IMR-90 (cell line): ENCODE measurements around the gene P4HA2. TPM values are rescaled to one million over a fixed set of nuclear protein-coding genes. Genes with fewer than 3 reads are reported as not detected.

ENCODE experiments used
- ATAC-seq: fragments of 200-7000 bp; cut with Tn5 transposase; 2 replicates; pipeline ENCODE4 v1.9.1; 2020; ENCODE audit warnings: low read depth, mild to moderate bottlenecking, moderate library complexity
- Bru-seq: library from RNA; stranded (reverse); fragments of 400-500 nt; gene quantifications from one replicate; lab custom pipeline; 2021; lab: Mats Ljungman, UMichigan
- BruChase-seq, 2 experiments: library from RNA; stranded (reverse); fragments of 400-500 nt; gene quantifications; one replicate each; lab custom pipeline; 2021; lab: Mats Ljungman, UMichigan
- BruUV-seq: library from RNA; stranded (reverse); fragments of 400-500 nt; replicated peaks from 2 replicates; lab custom pipeline; 2021; lab: Mats Ljungman, UMichigan
- CTCF ChIA-PET: fragments of 300-600 bp; formaldehyde crosslinking; extraction: SDS; loops from one replicate; lab custom pipeline; 2021; ENCODE audit warnings: antibody characterized with exemption; lab: Yijun Ruan, JAX
- POLR2A ChIA-PET: fragments of 300-600 bp; sonication (Branson Sonifier 250); formaldehyde crosslinking; loops from one replicate; lab custom pipeline; 2022; ENCODE audit warnings: antibody characterized with exemption; ENCODE audit not compliant: unreplicated experiment; lab: Charles Lee
- DNase-seq: peaks from one replicate; pipeline ENCODE4 v3.0.0; 2013
- H2AFZ ChIP-seq: replicated peaks from 2 replicates; pipeline ENCODE3; 2013; ENCODE audit warnings: low read length, mild to moderate bottlenecking; ENCODE audit not compliant: poor library complexity
- H2AK5ac ChIP-seq: 2 replicates; pipeline ENCODE4 v1.6.1; 2013; ENCODE audit warnings: low read depth, low read length, inconsistent platforms
- H2AK9ac ChIP-seq: replicated peaks from 2 replicates; pipeline ENCODE3; 2013; ENCODE audit warnings: mild to moderate bottlenecking, low read depth, low read length, moderate library complexity; ENCODE audit not compliant: poor library complexity
- H2BK120ac ChIP-seq: 2 replicates; pipeline ENCODE4 v1.6.1; 2013; ENCODE audit warnings: low read depth, low read length, inconsistent platforms
- H2BK15ac ChIP-seq: 3 replicates; pipeline ENCODE4 v1.6.1; 2013; ENCODE audit warnings: low read depth, low read length, inconsistent platforms
- H2BK20ac ChIP-seq: 2 replicates; pipeline ENCODE4 v1.6.1; 2013; ENCODE audit warnings: low read depth, mild to moderate bottlenecking, inconsistent platforms, low read length, moderate library complexity
- H2BK5ac ChIP-seq: 2 replicates; pipeline ENCODE4 v1.6.1; 2013; ENCODE audit warnings: mild to moderate bottlenecking, low read depth, low read length, inconsistent platforms; ENCODE audit not compliant: poor library complexity, severe bottlenecking
- H3K14ac ChIP-seq: replicated peaks from 2 replicates; pipeline ENCODE4 v1.6.1; 2013; ENCODE audit warnings: low read depth, low read length, inconsistent platforms
- H3K18ac ChIP-seq: 2 replicates; pipeline ENCODE4 v1.6.1; 2013; ENCODE audit warnings: low read depth, low read length, control low read depth
- H3K23ac ChIP-seq: 2 replicates; pipeline ENCODE4 v1.6.1; 2013; ENCODE audit warnings: low read depth, low read length, inconsistent platforms
- H3K27ac ChIP-seq: 2 replicates; pipeline ENCODE4 v1.5.1; 2013; ENCODE audit warnings: mild to moderate bottlenecking, control low read depth, low read length; ENCODE audit not compliant: insufficient read depth
- H3K27me3 ChIP-seq: 2 replicates; pipeline ENCODE4 v1.6.1; 2013; ENCODE audit warnings: low read length; ENCODE audit not compliant: control insufficient read depth, insufficient read depth
- H3K36me3 ChIP-seq: 2 replicates; pipeline ENCODE4 v1.6.1; 2013; ENCODE audit warnings: low read length, mixed read lengths; ENCODE audit not compliant: control insufficient read depth, insufficient read depth
- H3K4ac ChIP-seq: 2 replicates; pipeline ENCODE4 v1.6.1; 2013; ENCODE audit warnings: low read depth, low read length, inconsistent platforms
- H3K4me1 ChIP-seq: 2 replicates; pipeline ENCODE4 v1.6.1; 2013; ENCODE audit warnings: low read length, mixed read lengths; ENCODE audit not compliant: control insufficient read depth, insufficient read depth
- H3K4me2 ChIP-seq: 2 replicates; pipeline ENCODE4 v1.6.1; 2013; ENCODE audit warnings: low read depth, mild to moderate bottlenecking, control low read depth, low read length, moderate library complexity
- H3K4me3 ChIP-seq: 2 replicates; pipeline ENCODE4 v1.5.1; 2013; ENCODE audit warnings: low read depth, mild to moderate bottlenecking, control low read depth, low read length, moderate library complexity; ENCODE audit not compliant: insufficient read depth
- H3K56ac ChIP-seq: 2 replicates; pipeline ENCODE4 v1.6.1; 2013; ENCODE audit warnings: low read length, inconsistent platforms; ENCODE audit not compliant: insufficient read depth; ENCODE audit errors: extremely low read depth
- H3K79me1 ChIP-seq, 2 experiments: 2 replicates each; pipeline ENCODE4 v1.6.1; 2013; ENCODE audit warnings: low read length in 2 of 2, inconsistent platforms in 1 of 2, low read depth in 1 of 2
- H3K9ac ChIP-seq: 2 replicates; pipeline ENCODE4 v1.6.1; 2013; ENCODE audit warnings: low read depth, low read length, control low read depth
- H3K9me1 ChIP-seq: 2 replicates; pipeline ENCODE4 v1.6.1; 2013; ENCODE audit warnings: low read length, inconsistent platforms; ENCODE audit not compliant: insufficient read depth
- H3K9me3 ChIP-seq: 2 replicates; pipeline ENCODE4 v1.6.1; 2013; ENCODE audit warnings: low read length; ENCODE audit not compliant: control insufficient read depth, insufficient read depth
- H4K20me1 ChIP-seq: 2 replicates; pipeline ENCODE4 v1.6.1; 2013; ENCODE audit warnings: low read length, inconsistent platforms; ENCODE audit not compliant: insufficient read depth
- H4K5ac ChIP-seq: 2 replicates; pipeline ENCODE4 v1.6.1; 2013; ENCODE audit warnings: mild to moderate bottlenecking, low read depth, low read length, control low read depth
- H4K8ac ChIP-seq, 2 experiments: 2 replicates each; pipeline ENCODE4 v1.6.1; 2013; ENCODE audit warnings: low read depth in 2 of 2, low read length in 2 of 2, control low read depth in 1 of 2, inconsistent platforms in 1 of 2
- H4K91ac ChIP-seq: 2 replicates; pipeline ENCODE4 v1.6.1; 2013; ENCODE audit warnings: low read depth, low read length, inconsistent platforms; ENCODE audit not compliant: insufficient read depth
- CEBPB ChIP-seq: IDR thresholded peaks from 2 replicates; pipeline ENCODE4 v1.6.1; 2012; ENCODE audit warnings: low read depth, low read length, improper control_type of control experiment
- CHD1 ChIP-seq: IDR thresholded peaks from 2 replicates; pipeline ENCODE4 v1.6.1; 2012; ENCODE audit warnings: low read depth, low read length, improper control_type of control experiment
- CTCF ChIP-seq: conservative IDR thresholded peaks from 2 replicates; pipeline ENCODE4 v1.5.1; 2012; ENCODE audit warnings: mild to moderate bottlenecking, low read depth, low read length, improper control_type of control experiment
- FOS ChIP-seq: fragments of 150-350 bp; IDR thresholded peaks from 2 replicates; pipeline ENCODE4 v1.6.1; 2016; ENCODE audit warnings: low read depth, low read length
- MAZ ChIP-seq: IDR thresholded peaks from 2 replicates; pipeline ENCODE4 v1.6.1; 2012; ENCODE audit warnings: low read depth, mild to moderate bottlenecking, low read length, improper control_type of control experiment, moderate library complexity, borderline replicate concordance
- POLR2A ChIP-seq: IDR thresholded peaks from 2 replicates; pipeline ENCODE4 v1.6.1; 2012; ENCODE audit warnings: mild to moderate bottlenecking, low read depth, low read length
- RCOR1 ChIP-seq: IDR thresholded peaks from 2 replicates; pipeline ENCODE4 v1.6.1; 2012; ENCODE audit warnings: mild to moderate bottlenecking, low read length, improper control_type of control experiment; ENCODE audit not compliant: insufficient replicate concordance
- RFX5 ChIP-seq: IDR thresholded peaks from 2 replicates; pipeline ENCODE4 v1.8.0; 2012; ENCODE audit warnings: low read depth, mild to moderate bottlenecking, low read length, moderate library complexity
- USF2 ChIP-seq: fragments of 150-350 bp; IDR thresholded peaks from 2 replicates; pipeline ENCODE4 v1.6.1; 2017; ENCODE audit warnings: mild to moderate bottlenecking, antibody characterized with exemption, low read length, low read depth
- WGBS, 2 experiments: methylation state at CpG; one replicate each; pipeline versions ENCODE4 v1.1.5 to v1.1.7; 2013; ENCODE audit warnings: missing lambda C conversion rate in 2 of 2; ENCODE audit not compliant: insufficient read length in 1 of 2; ENCODE audit errors: extremely low coverage in 2 of 2; 5-methylcytosine and 5-hydroxymethylcytosine counted together
- dilution Hi-C: fragments of 300-500 bp; cut with HindIII; formaldehyde crosslinking; loops from one replicate; pipeline ENCODE4 v1.14.3; 2018; ENCODE audit warnings: low sequenced_read_pairs; ENCODE audit not compliant: unreplicated experiment
- in situ Hi-C: fragments of 300-500 bp; cut with MboI; formaldehyde crosslinking; loops from 3 replicates; pipeline ENCODE4 v1.14.3; 2019; ENCODE audit warnings: low sequenced_read_pairs, inconsistent platforms, mixed read lengths
- intact Hi-C: fragments of 100-400 bp; cut with micrococcal nuclease; formaldehyde crosslinking; loops from 2 replicates; pipeline ENCODE4 v1.10.0; 2022
- long read RNA-seq: library from polyadenylated mRNA; unstranded; transcript quantifications from one replicate; pipeline ENCODE4 v2.0.0, GENCODE V29; 2021; ENCODE audit not compliant: unreplicated experiment
- polyA plus RNA-seq, 3 experiments: library from polyadenylated mRNA; depleted of rRNA; stranded (reverse); fragments of >200 nt; gene quantifications; 2 replicates each; pipeline ENCODE4 v1.2.3, GENCODE V29; 2012; ENCODE audit warnings: low replicate concordance in 1 of 3
- total RNA-seq: library from RNA; depleted of rRNA; stranded (reverse); fragments of >200 nt; gene quantifications from 2 replicates; pipeline ENCODE4 v1.2.3, GENCODE V29; 2012; rRNA removed

The P4HA2 gene
- total RNA-seq (190 and 225 TPM in 2 replicates), polyA plus RNA-seq (2012; rRNA removed) (184 and 186 TPM in 2 replicates), Bru-seq, nascent RNA (percentile 74 among the genes with signal in this experiment), BruChase-seq, experiment 1, labeled RNA remaining after a 6-hour chase (percentile 73 among the genes with signal in this experiment), BruChase-seq, experiment 2, labeled RNA remaining after a 2-hour chase (percentile 81 among the genes with signal in this experiment)
- polyA plus RNA-seq (2012; cell fraction: cytosol; rRNA removed) = 144 and 191 TPM in 2 replicates
- polyA plus RNA-seq (2012; cell fraction: nucleus; rRNA removed; ENCODE audit: low replicate concordance) = 99.1 and 183 TPM in 2 replicates
- long read RNA-seq, transcript P4HA2-201 (16 exons, 2,230 nt) = minor isoform, 5 of 372 reads
- long read RNA-seq, transcript P4HA2-203 (16 exons, 2,223 nt) = minor isoform, 14 of 372 reads
- long read RNA-seq, transcript P4HA2-202 (15 exons, 2,313 nt) = major isoform, 193 of 372 reads
- long read RNA-seq, partial matches to known transcripts = 49 of 372 reads
- long read RNA-seq, other reads (novel, unspliced or antisense) = 107 of 372 reads

- Histone ChIP-seq H4K5ac (peak within 1 kb of the TSS; percentile 77), H3K4me2 (peak within 1 kb of the TSS; percentile 98), H2AFZ (peak within 1 kb of the TSS; percentile 95), H3K4me3 (peak within 1 kb of the TSS; percentile 61), H3K4ac (peak within 1 kb of the TSS; percentile 84), H3K79me1 (peaks cover 28 to 46% of the 10 kb centered on the region in 2 experiments), H3K4me1 (peaks cover 27% of the 10 kb centered on the region), H3K14ac (peak within 1 kb of the TSS; percentile 87), H2BK15ac (peak within 1 kb of the TSS; percentile 36; the same call in 1 of the 3 replicates), H2BK120ac (peak within 1 kb of the TSS; percentile 38), H3K9ac (peak within 1 kb of the TSS; percentile 75), H4K20me1 (peaks cover 32% of the 10 kb centered on the region), H2AK5ac (peak within 1 kb of the TSS; percentile 99), H3K9me3 (no peaks in the 10 kb centered on the region), H3K23ac (peak within 1 kb of the TSS; percentile 91), H2BK5ac (peak within 1 kb of the TSS; percentile 60), H3K56ac (peak within 1 kb of the TSS; percentile 42; the same call in 1 of the 2 replicates), H2BK20ac (peak within 1 kb of the TSS; percentile 11; the same call in 1 of the 2 replicates), H3K27me3 (no peaks in the 10 kb centered on the region; the same call in 1 of the 2 replicates), H3K36me3 (no peaks in the 10 kb centered on the region), H4K8ac (peak within 1 kb of the TSS; percentile 83 to 94), H3K9me1 (peaks cover 29% of the 10 kb centered on the region), H4K91ac (peak within 1 kb of the TSS; percentile 71), H3K18ac (peak within 1 kb of the TSS; percentile 59), H3K27ac (peak within 1 kb of the TSS; percentile 61), H2AK9ac (peak within 1 kb of the TSS; percentile 96)
- peak; percentile 65 for DNase-seq
- ChIA-PET POLR2A (interaction anchor here (0.7 to 1.5 kb wide), 2 partner anchors 11 to 24 kb away, joined by 4 to 6 read pairs; no protein-coding TSS in a partner anchor), CTCF (interaction anchor here (0.6 to 2.1 kb wide), 5 partner anchors 11 to 425 kb away, joined by 3 to 10 read pairs (median 5); no protein-coding TSS in a partner anchor)
- dilution Hi-C loops = no loop called here
- no TSS peak for BruUV-seq
- in situ Hi-C loops = no loop called here
- 0% methylated on average over 41 of the region's 92 CpGs; no CpG with 5 or more reads in 1 of the 2 experiments for WGBS, 2 experiments
- intact Hi-C loops = no loop called here
- ATAC-seq = peak; percentile 88
- TF ChIP-seq RCOR1 = no peak
- TF ChIP-seq CHD1 = no peak; the same call in 1 of the 2 replicates
- peak; percentile 20; the same call in 1 of the 2 replicates for TF ChIP-seq MAZ
- peak; percentile 71; the same call in 1 of the 2 replicates for TF ChIP-seq POLR2A
- TF ChIP-seq CEBPB = no peak
- no peak; the same call in 1 of the 2 replicates for TF ChIP-seq CTCF
- no peak for TF ChIP-seq RFX5
- no peak for TF ChIP-seq FOS
- TF ChIP-seq USF2 = no peak
Observed at GRCh38 chr5:132227485-132228240, at the start of gene P4HA2. P4HA2 (minus strand) TSS chr5:132227853; CDS start chr5:132218626, 9,227 bp downstream.
